PFSK-1 (cell line): Measurements from ENCODE around the gene LGALS3BP.

Source experiments
- FOXP2 ChIP-seq: optimal IDR thresholded peaks from 2 replicates; pipeline ENCODE3; 2011; ENCODE audit warnings: borderline replicate concordance, control low read depth, inconsistent platforms; ENCODE audit not compliant: insufficient read depth; ENCODE audit errors: extremely low read length, extremely low read depth
- POLR2AphosphoS5 ChIP-seq: IDR thresholded peaks from 2 replicates; pipeline ENCODE4 v1.6.1; 2012; ENCODE audit warnings: low read depth, mild to moderate bottlenecking, control low read depth, low read length, moderate library complexity
- REST ChIP-seq, 2 experiments: IDR thresholded peaks; 2 replicates each; pipeline versions ENCODE4 v1.6.1 to v1.8.0; 2011 to 2012; ENCODE audit warnings: low read depth in 2 of 2, low read length in 2 of 2, control low read depth in 1 of 2, inconsistent platforms in 1 of 2, mild to moderate bottlenecking in 1 of 2, moderate library complexity in 1 of 2; ENCODE audit not compliant: insufficient read depth in 1 of 2
- TAF1 ChIP-seq: IDR thresholded peaks from 2 replicates; pipeline ENCODE4 v1.6.1; 2012; ENCODE audit warnings: low read length, control low read depth, borderline replicate concordance; ENCODE audit not compliant: insufficient read depth

- peak; percentile 88 for TF ChIP-seq FOXP2
- TF ChIP-seq POLR2AphosphoS5 = no peak
- no peak for TF ChIP-seq TAF1
- peak; percentile 28 to 50; a peak in 1 of 4 replicates for TF ChIP-seq REST (IDR thresholded peaks at IDR 0.05; ENCODE audit: insufficient read depth in 1 of 2, low read depth in 2 of 2, low read length in 2 of 2)
Measured at GRCh38 chr17:78935419-78936323, 44.1 kb downstream of the LGALS3BP start.
